Lower leg skin (tissue), 3 donors: ENCODE results near the gene CHST12.

ENCODE experiments used
- POLR2A ChIP-seq, 2 donors: fragments of 450-650 bp; IDR thresholded peaks; one replicate each; pipeline ENCODE4 v1.6.1; 2016 to 2017; ENCODE audit warnings: antibody characterized with exemption in 2 of 2, mild to moderate bottlenecking in 1 of 2, moderate library complexity in 1 of 2
- TF ChIP-seq, protein P1 (sequence below), 3 donors: fragments of 450-650 bp; IDR thresholded peaks; one replicate each; pipeline ENCODE4 v1.5.1; 2016; ENCODE audit warnings: antibody characterized with exemption in 3 of 3, mild to moderate bottlenecking in 3 of 3, moderate library complexity in 2 of 3

DNA sequence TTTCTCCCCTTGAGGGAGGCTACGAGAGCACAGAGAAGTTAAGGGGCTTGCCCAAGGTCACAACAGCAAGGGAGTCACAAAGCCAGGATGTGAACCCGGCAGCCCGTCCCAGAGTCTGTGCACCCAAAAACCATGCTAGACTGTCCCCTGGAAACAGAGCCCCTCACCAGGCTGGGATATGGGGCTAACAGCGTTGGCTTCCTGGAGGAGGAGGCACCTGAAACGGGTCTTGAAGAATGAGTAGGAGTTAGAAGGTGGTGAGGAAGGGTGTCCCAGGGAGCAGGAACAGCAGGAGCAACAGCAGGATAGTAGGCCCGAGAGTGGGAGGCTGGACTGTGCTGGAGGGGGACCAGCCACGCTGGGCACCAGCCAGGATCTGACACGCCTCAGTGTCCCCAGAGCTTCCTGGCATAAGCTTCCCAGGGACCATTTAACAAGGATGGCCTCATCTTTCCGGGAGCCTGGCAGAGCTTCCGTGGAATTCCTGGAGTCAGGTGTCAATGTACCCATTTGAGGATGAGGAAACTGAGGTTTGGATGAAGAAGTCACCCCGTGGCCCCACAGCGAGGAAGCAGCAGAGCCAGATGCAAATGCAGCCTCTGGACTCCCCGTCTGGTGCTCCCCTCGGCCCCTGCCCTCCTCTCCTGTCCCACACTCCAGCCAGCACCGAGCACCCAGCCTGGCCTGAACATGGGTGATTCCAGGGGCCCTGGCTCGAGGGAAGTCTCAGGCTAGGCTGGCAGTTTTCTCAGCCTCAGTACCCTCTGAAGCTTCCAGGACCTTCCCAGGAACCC lies 76.1 kb downstream of the CHST12 start:
- TF ChIP-seq, protein P1, sequence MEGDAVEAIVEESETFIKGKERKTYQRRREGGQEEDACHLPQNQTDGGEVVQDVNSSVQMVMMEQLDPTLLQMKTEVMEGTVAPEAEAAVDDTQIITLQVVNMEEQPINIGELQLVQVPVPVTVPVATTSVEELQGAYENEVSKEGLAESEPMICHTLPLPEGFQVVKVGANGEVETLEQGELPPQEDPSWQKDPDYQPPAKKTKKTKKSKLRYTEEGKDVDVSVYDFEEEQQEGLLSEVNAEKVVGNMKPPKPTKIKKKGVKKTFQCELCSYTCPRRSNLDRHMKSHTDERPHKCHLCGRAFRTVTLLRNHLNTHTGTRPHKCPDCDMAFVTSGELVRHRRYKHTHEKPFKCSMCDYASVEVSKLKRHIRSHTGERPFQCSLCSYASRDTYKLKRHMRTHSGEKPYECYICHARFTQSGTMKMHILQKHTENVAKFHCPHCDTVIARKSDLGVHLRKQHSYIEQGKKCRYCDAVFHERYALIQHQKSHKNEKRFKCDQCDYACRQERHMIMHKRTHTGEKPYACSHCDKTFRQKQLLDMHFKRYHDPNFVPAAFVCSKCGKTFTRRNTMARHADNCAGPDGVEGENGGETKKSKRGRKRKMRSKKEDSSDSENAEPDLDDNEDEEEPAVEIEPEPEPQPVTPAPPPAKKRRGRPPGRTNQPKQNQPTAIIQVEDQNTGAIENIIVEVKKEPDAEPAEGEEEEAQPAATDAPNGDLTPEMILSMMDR (IDR thresholded peaks at IDR 0.05) = no peak
- no peak for TF ChIP-seq POLR2A (IDR thresholded peaks at IDR 0.05)
